ENCODE measurements around the gene ZNF526. TPM values are rescaled to one million over a fixed set of nuclear protein-coding genes. Genes with fewer than 3 reads are reported as not detected.
A peak's percentile ranks its signal among the peaks of the same experiment; 100 is the strongest.

Gene ZNF526
- total RNA-seq, 2 donors from 2014 or later = 7.9 to 10.3 TPM

DNA sequence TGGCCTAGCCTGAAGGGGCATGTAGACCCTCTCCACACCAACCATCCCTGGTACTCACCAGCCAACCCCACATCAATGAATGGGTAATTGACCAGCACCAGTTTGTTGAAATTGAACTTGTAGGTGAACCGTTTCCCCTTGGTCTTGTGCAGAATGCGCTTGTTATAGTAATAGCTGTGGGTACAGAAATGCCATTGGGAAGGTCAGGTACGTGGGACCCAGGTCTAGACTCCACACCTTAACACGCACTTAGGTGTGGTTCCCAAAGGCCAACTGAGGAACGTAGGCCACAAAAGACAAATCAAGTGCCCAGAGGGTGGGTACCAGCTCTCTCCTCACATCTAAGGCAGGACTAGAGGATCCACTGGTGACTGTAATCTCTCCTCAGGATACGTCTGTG lies 29.7 kb downstream of the ZNF526 start:
- TF ChIP-seq, protein P1, sequence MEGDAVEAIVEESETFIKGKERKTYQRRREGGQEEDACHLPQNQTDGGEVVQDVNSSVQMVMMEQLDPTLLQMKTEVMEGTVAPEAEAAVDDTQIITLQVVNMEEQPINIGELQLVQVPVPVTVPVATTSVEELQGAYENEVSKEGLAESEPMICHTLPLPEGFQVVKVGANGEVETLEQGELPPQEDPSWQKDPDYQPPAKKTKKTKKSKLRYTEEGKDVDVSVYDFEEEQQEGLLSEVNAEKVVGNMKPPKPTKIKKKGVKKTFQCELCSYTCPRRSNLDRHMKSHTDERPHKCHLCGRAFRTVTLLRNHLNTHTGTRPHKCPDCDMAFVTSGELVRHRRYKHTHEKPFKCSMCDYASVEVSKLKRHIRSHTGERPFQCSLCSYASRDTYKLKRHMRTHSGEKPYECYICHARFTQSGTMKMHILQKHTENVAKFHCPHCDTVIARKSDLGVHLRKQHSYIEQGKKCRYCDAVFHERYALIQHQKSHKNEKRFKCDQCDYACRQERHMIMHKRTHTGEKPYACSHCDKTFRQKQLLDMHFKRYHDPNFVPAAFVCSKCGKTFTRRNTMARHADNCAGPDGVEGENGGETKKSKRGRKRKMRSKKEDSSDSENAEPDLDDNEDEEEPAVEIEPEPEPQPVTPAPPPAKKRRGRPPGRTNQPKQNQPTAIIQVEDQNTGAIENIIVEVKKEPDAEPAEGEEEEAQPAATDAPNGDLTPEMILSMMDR (IDR thresholded peaks at IDR 0.05) = no peak
- ATAC-seq (ENCODE audit: insufficient number of reproducible peaks, low FRiP score, low read depth) = no peak
- no peaks in the 10 kb centered on the region for H3K9me3 ChIP-seq
- peaks cover 34 to 65% of the 10 kb centered on the region in 2 donors for H3K4me1 ChIP-seq (ENCODE audit: control insufficient read depth in 1 of 2, low read depth in 2 of 2)
- H3K4me3 ChIP-seq = no peak overlapping the region
- no peaks in the 10 kb centered on the region for H3K27me3 ChIP-seq (replicated peaks; ENCODE audit: insufficient read depth)
- peaks cover 13% of the 10 kb centered on the region for H3K36me3 ChIP-seq
- no peak for DNase-seq (ENCODE audit: low spot score)
- peak overlapping the region; percentile 89 to 99 for H3K27ac ChIP-seq

DNA sequence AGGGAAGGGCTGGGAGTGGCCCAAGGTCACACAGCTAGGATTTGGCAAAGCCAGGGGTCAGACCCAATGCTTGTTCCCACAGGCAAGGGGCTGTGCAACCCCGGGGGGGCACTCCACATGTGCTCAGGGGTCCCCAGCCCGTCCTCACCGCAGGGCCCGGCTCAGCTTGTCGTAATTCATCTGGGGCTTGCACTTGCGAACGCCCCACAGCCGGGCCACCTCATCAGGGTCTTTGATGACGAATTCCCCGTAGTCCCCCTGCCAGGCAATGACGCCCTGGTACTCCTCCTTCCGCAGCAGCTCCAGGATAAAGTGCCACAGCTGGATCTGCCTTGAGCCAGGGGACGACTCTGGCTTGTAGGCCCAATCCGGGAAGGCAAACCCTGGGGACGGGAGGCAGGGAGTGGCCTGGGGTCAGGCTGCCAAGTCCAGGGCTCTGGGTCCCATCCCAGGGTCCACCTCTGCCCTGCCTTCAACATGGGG lies 30.1 kb downstream of the ZNF526 start:
- H3K27me3 ChIP-seq (replicated peaks; ENCODE audit: insufficient read depth) = no peaks in the 10 kb centered on the region
- TF ChIP-seq, protein P1 (IDR thresholded peaks at IDR 0.05) = no peak
- peak overlapping the region; percentile 99 for H3K4me3 ChIP-seq
- H3K36me3 ChIP-seq = peaks cover 13% of the 10 kb centered on the region
- H3K9me3 ChIP-seq = no peaks in the 10 kb centered on the region
- H3K27ac ChIP-seq = peak overlapping the region; percentile 89 to 99
- DNase-seq (ENCODE audit: low spot score) (no peak), ATAC-seq (ENCODE audit: insufficient number of reproducible peaks, low FRiP score, low read depth) (no peak)
- H3K4me1 ChIP-seq (ENCODE audit: control insufficient read depth in 1 of 2, low read depth in 2 of 2) = peaks cover 33 to 61% of the 10 kb centered on the region in 2 donors

DNA sequence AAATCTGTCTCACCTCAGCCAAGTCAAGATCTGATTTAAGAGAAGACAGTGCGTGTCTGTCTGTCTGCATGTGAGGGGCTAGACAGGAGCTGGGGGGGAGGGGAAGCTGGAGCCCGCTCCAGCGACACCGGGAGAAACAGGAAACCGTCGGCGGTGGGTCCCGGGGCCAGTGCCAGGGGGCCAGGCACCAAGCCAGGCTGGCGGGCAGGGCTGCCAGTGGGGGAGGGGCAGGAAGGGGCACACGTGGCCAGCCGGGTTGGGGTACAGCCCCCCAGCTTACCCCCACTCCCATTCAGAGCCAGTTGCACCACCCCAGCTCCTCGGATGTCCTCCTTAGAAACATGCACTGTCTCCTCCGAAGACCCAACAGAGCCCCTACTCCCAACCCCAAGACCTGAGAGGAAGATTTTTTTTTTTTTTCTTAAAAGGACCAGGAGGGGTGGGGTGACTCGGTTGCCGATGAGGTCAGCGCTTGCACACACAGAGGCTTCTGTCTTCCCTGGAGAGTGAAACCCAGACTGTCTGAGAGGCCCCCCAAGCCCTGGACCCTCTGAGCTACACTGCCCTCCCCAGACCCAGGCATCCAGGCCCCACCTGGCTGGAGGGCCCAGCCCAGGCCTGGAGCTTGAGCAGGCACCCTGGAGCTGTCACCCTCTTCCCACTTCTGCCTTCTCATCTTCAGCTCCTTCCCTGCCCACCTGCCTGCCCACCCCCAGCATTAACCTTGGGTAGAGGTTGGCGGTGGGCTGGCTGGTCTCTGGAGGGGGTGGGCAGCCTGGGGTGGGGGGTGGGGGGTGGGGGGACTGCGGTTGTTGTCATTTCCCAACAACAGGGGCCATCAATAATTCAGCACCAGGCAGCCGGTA lies 30.8 kb downstream of the ZNF526 start:
- Histone ChIP-seq H3K9me3 (no peaks in the 10 kb centered on the region), H3K36me3 (peaks cover 13% of the 10 kb centered on the region), H3K27ac (peak overlapping the region; percentile 89 to 99), H3K27me3 (replicated peaks; ENCODE audit: insufficient read depth) (no peaks in the 10 kb centered on the region), H3K4me3 (peak overlapping the region; percentile 99), H3K4me1 (ENCODE audit: control insufficient read depth in 1 of 2, low read depth in 2 of 2) (peaks cover 26 to 58% of the 10 kb centered on the region in 2 donors)
- TF ChIP-seq, protein P1 (IDR thresholded peaks at IDR 0.05) = no peak
- DNase-seq (ENCODE audit: low spot score) = no peak
- ATAC-seq (ENCODE audit: insufficient number of reproducible peaks, low FRiP score, low read depth) = no peak

DNA sequence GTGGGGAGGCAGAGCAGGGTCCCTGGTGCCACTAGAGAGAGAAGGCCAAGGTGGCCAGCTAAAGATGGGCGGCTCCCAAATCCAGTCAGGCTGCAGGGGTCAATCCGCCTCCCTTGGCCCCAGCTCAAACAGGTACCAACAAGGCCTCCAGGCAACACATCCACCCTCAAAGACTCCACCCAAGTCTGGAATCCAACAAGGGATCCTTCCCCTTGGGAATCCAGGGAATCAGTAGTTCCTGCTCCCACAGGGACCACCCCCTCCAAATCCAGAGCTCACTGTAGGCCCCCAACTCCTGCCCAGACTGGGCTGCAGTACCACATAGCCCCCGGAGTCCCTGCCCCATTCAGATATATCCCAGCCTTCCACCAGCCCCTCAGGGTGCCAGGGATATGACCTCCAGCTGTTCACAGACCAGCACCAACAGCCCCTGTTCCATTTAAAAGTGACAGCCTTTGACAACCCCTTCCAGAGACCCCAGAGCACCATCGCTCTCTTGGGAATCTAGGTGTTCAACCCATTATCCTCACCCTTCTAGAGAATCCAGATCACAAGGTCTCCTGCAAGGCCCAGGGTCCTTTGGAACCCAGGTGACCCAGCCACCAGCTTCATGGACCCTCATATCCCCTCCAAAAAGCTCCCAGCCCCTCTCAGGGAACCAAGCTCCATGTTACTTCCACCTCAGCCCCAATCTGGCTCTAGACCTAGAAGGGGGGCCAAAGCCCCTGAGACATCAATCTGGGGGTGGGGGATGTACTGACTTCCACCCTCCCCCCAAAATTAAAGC lies 31.7 kb downstream of the ZNF526 start:
- H3K27ac ChIP-seq = peak overlapping the region; percentile 89 to 99
- ATAC-seq (ENCODE audit: insufficient number of reproducible peaks, low FRiP score, low read depth) = no peak
- DNase-seq (ENCODE audit: low spot score) = no peak
- no peaks in the 10 kb centered on the region for H3K9me3 ChIP-seq
- peaks cover 13% of the 10 kb centered on the region for H3K36me3 ChIP-seq
- TF ChIP-seq, protein P1 (IDR thresholded peaks at IDR 0.05) = no peak
- H3K4me3 ChIP-seq = peak overlapping the region; percentile 99
- peaks cover 29 to 54% of the 10 kb centered on the region in 2 donors for H3K4me1 ChIP-seq (ENCODE audit: control insufficient read depth in 1 of 2, low read depth in 2 of 2)
- H3K27me3 ChIP-seq (replicated peaks; ENCODE audit: insufficient read depth) = no peaks in the 10 kb centered on the region
